Embryonic facial prominence (tissue), 1 donor: ENCODE results near the gene ALOX5AP.

ENCODE experiments used
- DNase-seq: peaks from one replicate; pipeline ENCODE4 v3.0.0-alpha.2; 2016; ENCODE audit errors: extremely low spot score

Gene ALOX5AP

GRCh38 chr13:30714629-30715371 is 20.5 kb upstream of the ALOX5AP start:
- no peak for DNase-seq

- DNase-seq = no peak
Measured at GRCh38 chr13:30715372-30715756, 20.0 kb upstream of the ALOX5AP start.

GRCh38 chr13:30715837-30716236 is 19.5 kb upstream of the ALOX5AP start:
- no peak for DNase-seq

GRCh38 chr13:30718661-30719524 is 16.4 kb upstream of the ALOX5AP start:
- DNase-seq = no peak

GRCh38 chr13:30719525-30719914 is 15.8 kb upstream of the ALOX5AP start:
- DNase-seq = no peak

GRCh38 chr13:30720172-30720869 is 15.0 kb upstream of the ALOX5AP start:
- DNase-seq = no peak

- DNase-seq = no peak
Measured at GRCh38 chr13:30721936-30722335, 13.4 kb upstream of the ALOX5AP start.

GRCh38 chr13:30722361-30722760 is 13.0 kb upstream of the ALOX5AP start:
- DNase-seq = no peak

GRCh38 chr13:30724778-30725177 is 10.6 kb upstream of the ALOX5AP start:
- DNase-seq = no peak

GRCh38 chr13:30725326-30726085 is 9.8 kb upstream of the ALOX5AP start:
- no peak for DNase-seq

- DNase-seq = no peak
Measured at GRCh38 chr13:30726192-30726591, 9.2 kb upstream of the ALOX5AP start.

- DNase-seq = no peak
Measured at GRCh38 chr13:30727491-30728355, 7.6 kb upstream of the ALOX5AP start.

- no peak for DNase-seq
Measured at GRCh38 chr13:30729801-30730200, 5.5 kb upstream of the ALOX5AP start.

GRCh38 chr13:30730526-30730925 is 4.8 kb upstream of the ALOX5AP start:
- DNase-seq = no peak

GRCh38 chr13:30731361-30732045 is 3.8 kb upstream of the ALOX5AP start:
- DNase-seq = no peak

- DNase-seq = no peak
Measured at GRCh38 chr13:30732046-30732390, 3.3 kb upstream of the ALOX5AP start.

- no peak for DNase-seq
Measured at GRCh38 chr13:30734439-30734838, 904 bp upstream of the ALOX5AP start.

GRCh38 chr13:30735872-30736175 is 481 bp downstream of the ALOX5AP start:
- DNase-seq = no peak

- no peak for DNase-seq
Measured at GRCh38 chr13:30736461-30737320, 1.3 kb downstream of the ALOX5AP start.
